Ectodermal cell (in vitro differentiated cells): ENCODE measurements around the gene FGF21.
"Not testable (repeated sequence)": the region's sequence is repeated elsewhere in the genome, so short reads cannot be mapped to it uniquely, and the experiment has no call there.

Source experiments
- H3K27ac ChIP-seq: 2 replicates; pipeline ENCODE4 v1.7.0; 2013; ENCODE audit warnings: mild to moderate bottlenecking, low read depth, low read length; ENCODE audit not compliant: insufficient read depth, poor library complexity, severe bottlenecking
- H3K27me3 ChIP-seq: 2 replicates; pipeline ENCODE4 v1.7.0; 2013; ENCODE audit warnings: mild to moderate bottlenecking, low read length; ENCODE audit not compliant: insufficient read depth, control insufficient read depth, poor library complexity, severe bottlenecking
- H3K36me3 ChIP-seq: one replicate; pipeline ENCODE4 v1.7.0; 2013; ENCODE audit warnings: low read length; ENCODE audit not compliant: control insufficient read depth, insufficient read depth
- H3K4me1 ChIP-seq: one replicate; pipeline ENCODE4 v1.7.0; 2013; ENCODE audit warnings: low read length; ENCODE audit not compliant: control insufficient read depth, insufficient read depth
- H3K4me3 ChIP-seq: 2 replicates; pipeline ENCODE4 v1.7.0; 2013; ENCODE audit warnings: low read depth, low read length, control low read depth; ENCODE audit not compliant: insufficient read depth
- H3K9me3 ChIP-seq: 2 replicates; pipeline ENCODE4 v1.7.0; 2013; ENCODE audit warnings: mild to moderate bottlenecking, low read length, moderate library complexity; ENCODE audit not compliant: control insufficient read depth
- WGBS, 2 experiments: methylation state at CpG; one replicate each; pipeline ENCODE4 v1.1.7; 2013; ENCODE audit warnings: missing lambda C conversion rate in 2 of 2; 5-methylcytosine and 5-hydroxymethylcytosine counted together

The FGF21 gene

DNA sequence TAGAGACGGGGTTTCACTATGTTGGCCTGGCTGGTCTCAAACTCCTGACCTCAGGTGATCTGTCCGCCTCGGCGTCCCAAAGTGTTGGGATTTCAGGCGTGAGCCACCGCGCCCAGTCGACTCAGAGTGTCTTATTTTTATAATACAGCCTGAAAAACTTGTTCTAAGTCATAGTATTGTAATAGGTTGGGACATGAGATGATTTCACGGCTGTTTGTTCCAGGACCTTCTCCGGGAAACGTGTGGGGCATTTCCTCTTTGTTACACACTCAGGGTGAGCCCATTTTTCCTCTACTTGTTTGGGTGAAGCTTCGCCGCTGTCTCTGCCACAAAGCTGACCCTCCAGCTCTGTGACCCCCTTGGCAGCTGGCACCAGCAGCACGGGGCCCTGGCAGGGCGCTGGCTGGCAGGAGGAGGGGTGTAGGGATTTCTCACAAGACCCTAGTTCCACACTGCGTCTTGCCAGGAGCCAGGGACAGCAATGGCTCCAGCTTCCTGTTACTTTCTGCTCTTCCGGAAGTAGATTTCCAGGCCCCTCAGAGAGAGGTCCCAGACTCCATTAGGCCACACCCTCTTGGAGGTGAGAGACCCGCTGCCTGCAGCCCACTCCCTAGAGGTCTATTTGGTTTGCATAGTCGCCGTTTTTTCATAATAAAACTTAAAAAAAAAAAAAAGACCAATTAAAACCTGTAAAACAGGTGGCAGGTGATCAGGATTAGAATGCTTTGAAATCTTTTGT is 15.6 kb downstream of the FGF21 start:
- H3K9me3 ChIP-seq, result no peaks in the 10 kb centered on the region
- no peaks in the 10 kb centered on the region for H3K27me3 ChIP-seq
- no peak overlapping the region for H3K4me3 ChIP-seq
- H3K36me3 ChIP-seq, result no peaks in the 10 kb centered on the region
- WGBS, 2 experiments, result 91 to 92% methylated on average over 18 to 20 of the region's 20 CpGs
- no peak overlapping the region for H3K27ac ChIP-seq
- no peaks in the 10 kb centered on the region for H3K4me1 ChIP-seq

DNA sequence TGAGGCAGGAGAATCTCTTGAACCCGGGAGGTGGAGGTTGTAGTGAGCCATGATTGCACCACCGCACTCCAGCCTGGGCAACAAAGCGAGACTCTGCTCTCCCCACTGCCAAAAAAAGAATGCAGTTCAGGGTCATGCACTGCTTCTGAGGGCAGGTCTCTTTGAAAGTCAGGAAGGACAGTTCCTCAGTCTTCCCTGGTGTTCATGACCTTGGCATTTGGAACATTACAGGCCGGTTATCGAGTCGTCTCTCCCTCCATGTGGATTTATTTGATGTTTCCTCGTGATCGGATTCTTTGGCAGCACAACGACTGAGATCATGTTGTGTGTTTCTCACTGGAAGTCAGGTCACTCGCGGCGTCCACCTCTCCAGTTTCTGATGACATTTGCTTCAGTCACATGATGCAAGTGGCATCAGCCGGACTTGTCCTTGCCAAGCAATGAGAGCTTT is 17.2 kb downstream of the FGF21 start:
- no peak overlapping the region for H3K27ac ChIP-seq
- H3K4me1 ChIP-seq, result no peaks in the 10 kb centered on the region
- no peaks in the 10 kb centered on the region for H3K9me3 ChIP-seq
- 93 to 94% methylated on average over 13 of the region's 13 CpGs for WGBS, 2 experiments
- no peak overlapping the region for H3K4me3 ChIP-seq
- no peaks in the 10 kb centered on the region for H3K36me3 ChIP-seq
- H3K27me3 ChIP-seq, result no peaks in the 10 kb centered on the region

DNA sequence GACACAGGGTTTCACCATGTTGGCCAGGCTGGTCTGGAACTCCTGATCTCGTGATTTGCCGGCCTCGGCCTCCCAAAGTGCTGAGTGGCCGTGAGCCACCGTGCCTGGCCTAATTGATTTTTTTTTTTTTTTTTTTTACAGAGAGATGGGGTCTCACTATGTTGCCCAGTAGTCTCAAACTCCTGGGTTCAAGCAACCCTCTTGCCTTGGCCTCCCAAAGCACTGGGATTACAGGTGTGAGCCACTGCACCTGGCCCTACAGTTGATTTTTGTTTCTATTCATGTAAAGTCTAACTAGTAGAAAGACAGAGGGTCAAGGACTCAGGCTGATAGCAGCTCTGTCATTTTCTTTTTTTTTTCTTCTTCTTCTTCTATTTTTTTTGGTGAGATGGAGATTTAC is 21.8 kb downstream of the FGF21 start:
- H3K9me3 ChIP-seq, result no peaks in the 10 kb centered on the region
- H3K4me3 ChIP-seq, result no peak overlapping the region
- H3K27ac ChIP-seq, result no peak overlapping the region
- H3K4me1 ChIP-seq, result no peaks in the 10 kb centered on the region
- no peaks in the 10 kb centered on the region for H3K36me3 ChIP-seq
- WGBS, 2 experiments, result 92 to 97% methylated on average over 5 of the region's 5 CpGs
- H3K27me3 ChIP-seq, result no peaks in the 10 kb centered on the region

DNA sequence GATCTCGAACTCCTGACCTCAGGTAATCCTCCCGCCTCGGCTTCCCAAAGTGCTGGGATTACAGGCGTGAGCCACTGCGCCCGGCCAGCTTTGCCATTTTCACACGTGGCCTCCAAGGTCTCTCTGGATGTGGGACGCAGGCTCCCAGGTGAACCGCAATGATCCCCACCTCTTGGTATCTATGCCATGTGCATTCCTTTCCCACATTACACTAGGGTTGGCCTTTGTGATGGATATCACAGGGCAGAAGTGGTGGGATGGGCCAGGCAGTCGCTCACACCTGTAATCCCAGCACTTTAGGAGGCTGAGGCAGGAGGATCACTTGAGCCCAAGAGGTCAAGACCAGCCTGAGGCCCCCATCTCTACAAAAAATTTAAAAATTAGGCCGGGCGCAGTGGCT is 22.4 kb downstream of the FGF21 start:
- Histone ChIP-seq H3K9me3 (no peaks in the 10 kb centered on the region), H3K4me3 (no peak overlapping the region), H3K27ac (no peak overlapping the region), H3K4me1 (no peaks in the 10 kb centered on the region), H3K36me3 (no peaks in the 10 kb centered on the region), H3K27me3 (no peaks in the 10 kb centered on the region)
- WGBS, 2 experiments, result 88 to 89% methylated on average over 12 of the region's 12 CpGs

DNA sequence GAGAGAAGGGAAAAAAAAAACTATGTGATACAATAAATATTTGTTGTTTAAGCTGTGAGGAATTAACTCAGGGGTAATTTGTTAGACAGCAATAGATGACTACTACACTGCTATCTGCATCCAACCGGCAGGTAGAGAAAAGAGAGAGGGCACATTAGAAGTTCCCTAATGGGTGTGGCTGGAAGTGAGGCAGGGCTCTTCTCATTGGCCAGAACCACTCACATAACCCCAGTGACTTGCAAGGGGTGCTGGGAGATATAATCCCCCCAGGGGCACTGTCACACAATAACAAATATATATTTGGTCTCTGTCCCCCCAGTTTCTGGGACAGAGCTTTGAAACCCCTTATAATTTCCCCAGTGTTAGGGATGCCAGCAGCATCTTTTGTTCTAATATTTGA is 24.3 kb downstream of the FGF21 start:
- H3K9me3 ChIP-seq, result no peaks in the 10 kb centered on the region
- H3K27ac ChIP-seq, result no peak overlapping the region
- WGBS, 2 experiments, result 56 to 93% methylated on average over 1 of the region's 1 CpG
- no peaks in the 10 kb centered on the region for H3K36me3 ChIP-seq
- H3K4me3 ChIP-seq, result no peak overlapping the region
- no peaks in the 10 kb centered on the region for H3K27me3 ChIP-seq
- H3K4me1 ChIP-seq, result no peaks in the 10 kb centered on the region

DNA sequence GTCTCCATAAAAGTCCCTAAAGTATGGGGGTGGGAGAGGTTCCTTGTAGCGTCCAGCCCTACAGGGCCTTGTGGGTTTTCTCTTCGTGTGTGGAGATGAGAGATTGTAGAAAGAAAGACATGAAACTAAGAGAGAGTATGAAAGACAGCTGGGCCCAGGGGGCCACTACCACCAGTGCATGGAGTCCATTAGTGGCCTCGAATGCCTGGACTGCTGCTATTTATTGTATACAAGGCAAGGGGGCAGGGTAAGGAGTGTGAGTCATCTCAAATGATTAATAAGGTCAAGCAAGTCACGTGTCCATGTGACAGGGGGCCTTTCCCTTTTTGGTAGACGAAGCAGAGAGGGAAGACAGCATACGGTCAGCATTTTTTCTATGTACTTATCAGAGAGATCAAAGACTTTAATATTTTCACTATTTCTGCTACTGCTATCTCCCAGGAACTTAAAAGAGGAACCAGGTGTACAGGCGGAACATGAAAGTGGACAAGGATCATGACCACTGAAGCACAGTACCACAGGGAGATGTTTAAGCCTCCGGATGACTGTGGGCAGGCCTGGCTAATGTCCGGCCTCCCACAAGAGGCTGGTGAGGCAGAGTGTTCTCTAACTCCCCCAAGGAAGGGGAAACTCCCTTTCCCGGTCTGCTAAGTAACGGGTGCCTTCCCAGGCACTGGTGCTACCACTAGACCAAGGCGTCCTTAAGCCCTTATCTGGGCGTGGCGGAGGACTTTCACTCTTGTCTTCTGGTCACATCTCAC is 25.5 kb downstream of the FGF21 start:
- Histone ChIP-seq H3K27me3 (no peaks in the 10 kb centered on the region), H3K9me3 (no peaks in the 10 kb centered on the region), H3K27ac (no peak overlapping the region), H3K4me3 (no peak overlapping the region), H3K36me3 (no peaks in the 10 kb centered on the region), H3K4me1 (no peaks in the 10 kb centered on the region)
- 90 to 91% methylated on average over 14 of the region's 14 CpGs for WGBS, 2 experiments

DNA sequence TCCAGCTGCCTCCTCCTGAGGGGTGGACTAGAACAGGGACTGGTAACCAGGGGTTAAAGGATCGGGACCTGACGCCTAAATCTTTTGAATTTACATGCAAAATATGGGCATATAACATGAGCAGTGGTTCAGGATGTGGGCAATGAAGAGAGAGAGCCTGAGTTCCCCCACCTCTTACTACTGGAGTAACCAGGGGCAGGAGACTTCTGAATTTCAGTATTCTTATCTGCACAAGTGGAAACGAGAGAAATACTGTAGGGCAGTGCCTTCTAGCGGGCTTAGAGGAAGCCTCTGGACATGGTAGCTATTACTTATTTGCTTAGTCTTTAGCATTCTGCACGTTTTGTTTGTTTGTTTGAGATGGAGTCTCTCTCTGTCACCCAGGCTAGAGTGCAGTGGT is 29.2 kb downstream of the FGF21 start:
- 80 to 90% methylated on average over 5 of the region's 5 CpGs for WGBS, 2 experiments
- no peak overlapping the region for H3K4me3 ChIP-seq
- H3K27ac ChIP-seq, result no peak overlapping the region
- no peaks in the 10 kb centered on the region for H3K27me3 ChIP-seq
- H3K4me1 ChIP-seq, result no peaks in the 10 kb centered on the region
- H3K36me3 ChIP-seq, result no peaks in the 10 kb centered on the region
- no peaks in the 10 kb centered on the region for H3K9me3 ChIP-seq

DNA sequence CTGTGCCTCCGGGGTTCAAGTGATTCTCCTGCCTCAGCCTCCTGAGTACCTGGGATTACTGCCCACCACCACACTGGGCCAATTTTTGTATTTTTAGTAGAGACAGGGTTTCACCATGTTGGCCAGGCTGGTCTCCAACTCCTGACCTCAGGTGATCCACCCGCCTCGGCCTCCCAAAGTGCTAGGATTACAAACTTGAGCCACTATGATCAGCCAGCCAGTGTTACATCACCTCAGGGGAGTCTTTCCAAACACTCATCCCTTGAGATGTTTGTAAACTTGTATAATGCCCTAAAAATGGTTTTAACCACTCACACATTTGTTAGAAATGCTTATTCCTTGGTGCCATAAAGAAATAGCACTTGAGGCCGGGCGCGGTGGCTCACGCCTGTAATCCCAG is 31.1 kb downstream of the FGF21 start:
- H3K4me1 ChIP-seq, H3K9me3 ChIP-seq, H3K27me3 ChIP-seq, H3K27ac ChIP-seq, H3K4me3 ChIP-seq, H3K36me3 ChIP-seq: not testable (repeated sequence)
- 90 to 96% methylated on average over 7 of the region's 7 CpGs for WGBS, 2 experiments

DNA sequence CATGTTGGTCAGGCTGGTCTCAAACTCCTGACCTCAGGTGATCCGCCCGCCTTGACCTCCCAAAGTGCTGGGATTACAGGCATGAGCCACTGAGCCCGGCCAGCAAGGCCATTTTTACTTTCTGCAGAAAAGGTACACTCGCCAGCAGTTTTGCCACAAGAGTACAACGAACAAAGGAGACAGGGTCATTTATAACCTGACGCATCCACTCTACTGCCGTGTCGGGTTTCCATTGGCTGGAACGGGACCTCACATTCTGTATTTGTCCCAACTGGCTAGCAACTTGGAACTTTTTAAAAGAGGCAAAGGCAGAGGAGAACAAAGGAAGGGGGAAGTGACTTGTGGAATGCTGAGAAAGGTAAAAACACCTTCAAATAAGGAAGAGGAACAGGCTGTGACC is 32.0 kb downstream of the FGF21 start:
- H3K9me3 ChIP-seq, H3K27ac ChIP-seq, H3K4me3 ChIP-seq, H3K36me3 ChIP-seq, H3K27me3 ChIP-seq, H3K4me1 ChIP-seq: not testable (repeated sequence)
- WGBS, 2 experiments, result 91 to 93% methylated on average over 9 of the region's 9 CpGs

DNA sequence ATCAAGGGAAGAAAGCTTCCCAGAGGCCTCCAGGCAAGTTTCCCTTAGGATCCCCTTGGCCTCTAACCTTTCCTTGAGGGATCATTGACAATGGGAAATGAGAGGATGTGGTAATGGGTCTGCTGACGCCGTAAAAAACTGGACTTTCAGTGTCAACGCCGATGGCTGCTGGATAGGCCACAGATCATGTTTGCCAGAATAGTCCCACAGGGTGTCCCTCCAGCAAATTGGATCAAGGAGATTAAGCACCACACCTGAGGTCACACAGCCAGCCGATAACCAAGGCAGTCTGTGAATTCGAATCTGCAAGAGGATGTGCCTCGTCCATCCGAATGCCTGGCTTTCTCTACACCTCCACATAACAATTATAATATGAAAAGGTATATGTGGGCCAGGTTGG is 37.9 kb downstream of the FGF21 start:
- Histone ChIP-seq H3K36me3 (no peaks in the 10 kb centered on the region), H3K9me3 (no peaks in the 10 kb centered on the region), H3K4me1 (no peaks in the 10 kb centered on the region), H3K27me3 (no peaks in the 10 kb centered on the region), H3K4me3 (no peak overlapping the region), H3K27ac (no peak overlapping the region)
- WGBS, 2 experiments, result 84 to 90% methylated on average over 5 to 8 of the region's 8 CpGs
